ENCODE results near the gene KCNN4. TPM values are rescaled to one million over a fixed set of nuclear protein-coding genes. Genes with fewer than 3 reads are reported as not detected.

Gene KCNN4
- total RNA-seq, 4 donors from 2014 or later, result 0.29 to 1.7 (median 1.0) TPM

GRCh38 chr19:43741075-43741825 lies 39.5 kb downstream of the KCNN4 start:
- Histone ChIP-seq H3K27ac (no peak overlapping the region), H3K9me3 (no peaks in the 10 kb centered on the region), H3K4me1 (no peaks in the 10 kb centered on the region), H3K27me3 (no peaks in the 10 kb centered on the region), H3K36me3 (peaks cover 52 to 55% of the 10 kb centered on the region in 2 donors), H3K4me3 (replicated peaks in 1 of 3) (no peak overlapping the region)
- DNase-seq, result no peak
- 90 to 91% methylated on average over 10 of the region's 10 CpGs for WGBS, 2 donors
- TF ChIP-seq, protein P1, sequence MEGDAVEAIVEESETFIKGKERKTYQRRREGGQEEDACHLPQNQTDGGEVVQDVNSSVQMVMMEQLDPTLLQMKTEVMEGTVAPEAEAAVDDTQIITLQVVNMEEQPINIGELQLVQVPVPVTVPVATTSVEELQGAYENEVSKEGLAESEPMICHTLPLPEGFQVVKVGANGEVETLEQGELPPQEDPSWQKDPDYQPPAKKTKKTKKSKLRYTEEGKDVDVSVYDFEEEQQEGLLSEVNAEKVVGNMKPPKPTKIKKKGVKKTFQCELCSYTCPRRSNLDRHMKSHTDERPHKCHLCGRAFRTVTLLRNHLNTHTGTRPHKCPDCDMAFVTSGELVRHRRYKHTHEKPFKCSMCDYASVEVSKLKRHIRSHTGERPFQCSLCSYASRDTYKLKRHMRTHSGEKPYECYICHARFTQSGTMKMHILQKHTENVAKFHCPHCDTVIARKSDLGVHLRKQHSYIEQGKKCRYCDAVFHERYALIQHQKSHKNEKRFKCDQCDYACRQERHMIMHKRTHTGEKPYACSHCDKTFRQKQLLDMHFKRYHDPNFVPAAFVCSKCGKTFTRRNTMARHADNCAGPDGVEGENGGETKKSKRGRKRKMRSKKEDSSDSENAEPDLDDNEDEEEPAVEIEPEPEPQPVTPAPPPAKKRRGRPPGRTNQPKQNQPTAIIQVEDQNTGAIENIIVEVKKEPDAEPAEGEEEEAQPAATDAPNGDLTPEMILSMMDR (IDR thresholded peaks at IDR 0.05), result no peak
- TF ChIP-seq POLR2A (IDR thresholded peaks at IDR 0.05), result no peak
- intact Hi-C loops (cut with DNase I), result no loop called here

GRCh38 chr19:43739439-43740235 lies 41.1 kb downstream of the KCNN4 start:
- DNase-seq, result no peak
- H3K36me3 ChIP-seq, result peaks cover 40 to 56% of the 10 kb centered on the region in 2 donors
- intact Hi-C loops (cut with DNase I), result no loop called here
- H3K9me3 ChIP-seq, result no peaks in the 10 kb centered on the region
- no peaks in the 10 kb centered on the region for H3K27me3 ChIP-seq
- no peak overlapping the region for H3K27ac ChIP-seq
- H3K4me3 ChIP-seq (replicated peaks in 1 of 3), result no peak overlapping the region
- WGBS, 2 donors, result 82 to 84% methylated on average over 16 of the region's 16 CpGs
- TF ChIP-seq POLR2A (IDR thresholded peaks at IDR 0.05), result no peak
- TF ChIP-seq, protein P1 (IDR thresholded peaks at IDR 0.05), result no peak
- no peaks in the 10 kb centered on the region for H3K4me1 ChIP-seq

GRCh38 chr19:43738780-43739211 lies 42.0 kb downstream of the KCNN4 start:
- DNase-seq, result no peak
- intact Hi-C loops (cut with DNase I), result no loop called here
- 63 to 68% methylated on average over 5 of the region's 5 CpGs for WGBS, 2 donors
- H3K4me3 ChIP-seq (replicated peaks in 1 of 3), result no peak overlapping the region
- TF ChIP-seq, protein P1 (IDR thresholded peaks at IDR 0.05), result no peak
- TF ChIP-seq POLR2A (IDR thresholded peaks at IDR 0.05), result no peak
- peaks cover 34 to 58% of the 10 kb centered on the region in 2 donors for H3K36me3 ChIP-seq
- H3K9me3 ChIP-seq, result no peaks in the 10 kb centered on the region
- H3K4me1 ChIP-seq, result no peaks in the 10 kb centered on the region
- no peaks in the 10 kb centered on the region for H3K27me3 ChIP-seq
- no peak overlapping the region for H3K27ac ChIP-seq

- Histone ChIP-seq H3K36me3 (peaks cover 48 to 69% of the 10 kb centered on the region in 2 donors), H3K27me3 (no peaks in the 10 kb centered on the region), H3K4me3 (replicated peaks in 1 of 3) (no peak overlapping the region), H3K4me1 (no peaks in the 10 kb centered on the region), H3K27ac (no peak overlapping the region), H3K9me3 (no peaks in the 10 kb centered on the region)
- no peak for DNase-seq
- TF ChIP-seq POLR2A (IDR thresholded peaks at IDR 0.05), result no peak
- TF ChIP-seq, protein P1 (IDR thresholded peaks at IDR 0.05), result no peak
- intact Hi-C loops (cut with DNase I), result no loop called here
Observed at GRCh38 chr19:43735957-43736356, 44.8 kb downstream of the KCNN4 start.

DNA sequence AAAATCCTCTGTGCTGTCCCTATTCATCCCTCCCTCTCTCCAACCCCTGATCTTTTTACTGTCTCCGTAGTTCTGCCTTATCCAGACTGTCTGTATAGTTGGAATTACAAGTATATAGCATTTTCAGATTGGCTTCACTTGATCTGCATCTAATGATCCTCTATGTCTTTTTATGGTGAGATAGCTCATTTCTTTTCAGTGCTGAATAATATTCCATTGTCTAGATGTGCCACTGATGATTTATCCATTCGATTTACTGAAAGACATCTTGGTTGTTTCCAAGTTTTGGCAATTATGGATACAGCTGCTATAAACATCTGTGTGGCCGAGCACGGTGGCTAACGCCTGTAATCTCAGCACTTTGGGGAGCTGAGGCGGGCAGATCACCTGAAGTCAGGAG lies 45.8 kb downstream of the KCNN4 start:
- 94 to 97% methylated on average over 6 of the region's 6 CpGs for WGBS, 2 donors
- intact Hi-C loops (cut with DNase I), result no loop called here
- H3K36me3 ChIP-seq, result peaks cover 47 to 66% of the 10 kb centered on the region in 2 donors
- no peak overlapping the region for H3K4me3 ChIP-seq (replicated peaks in 1 of 3)
- TF ChIP-seq, protein P1 (IDR thresholded peaks at IDR 0.05), result no peak
- H3K4me1 ChIP-seq, result no peaks in the 10 kb centered on the region
- H3K27ac ChIP-seq, result no peak overlapping the region
- no peaks in the 10 kb centered on the region for H3K27me3 ChIP-seq
- H3K9me3 ChIP-seq, result no peaks in the 10 kb centered on the region
- no peak for DNase-seq

Measured in thyroid gland (tissue), 4 donors.